Stimulated activated CD8-positive, alpha-beta memory T cell treated with anti-CD3 and anti-CD28 coated beads, Interleukin-4, amount 100 ng/mL, for 1 hour (primary cell): ENCODE measurements around the gene SLIT3.
"Not testable (repeated sequence)": the region's sequence is repeated elsewhere in the genome, so short reads cannot be mapped to it uniquely, and the experiment has no call there.

Experiments used
- DNase-seq, 2 donors: peaks; one replicate each; pipeline ENCODE4 v3.0.0-alpha.2; 2020; ENCODE audit warnings: low read depth in 2 of 2, low spot score in 1 of 2

Gene SLIT3

DNA sequence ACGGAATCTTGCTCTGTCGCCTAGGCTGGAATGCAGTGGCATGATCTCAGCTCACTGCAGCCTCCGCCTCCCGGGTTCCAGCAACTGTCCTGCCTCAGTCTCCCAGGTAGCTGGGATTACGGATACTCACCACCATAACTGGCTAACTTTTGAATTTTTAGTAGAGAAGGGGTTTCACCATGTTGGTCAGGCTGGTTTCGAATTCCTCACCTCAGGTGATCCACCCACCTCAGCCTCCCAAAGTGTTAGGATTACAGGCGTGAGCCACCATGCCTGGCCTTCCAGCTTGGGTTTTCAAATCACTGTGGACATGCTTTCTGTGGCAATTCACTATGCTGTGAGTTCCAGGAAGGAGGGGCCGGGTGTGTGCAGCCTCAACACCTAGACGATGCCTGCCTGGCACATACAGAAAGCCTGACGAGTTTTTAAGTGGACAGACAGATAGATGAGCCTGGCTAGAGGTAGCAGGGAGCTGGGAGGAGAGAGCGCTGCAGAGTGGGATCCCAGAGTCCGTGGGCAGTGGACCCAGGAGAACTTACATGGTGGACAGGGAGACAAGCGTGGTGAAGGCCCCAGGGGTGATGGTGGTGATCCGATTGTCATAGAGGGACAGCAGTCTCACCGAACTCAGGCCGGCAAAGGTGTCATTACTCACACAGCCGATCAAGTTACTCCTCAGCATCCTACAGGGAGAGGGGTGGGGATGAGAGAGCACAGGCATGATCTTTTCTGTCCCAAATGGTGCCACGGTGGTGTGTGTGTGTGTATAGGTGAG is 548.3 kb downstream of the SLIT3 start:
- DNase-seq = no peak

- no peak for DNase-seq
Observed at GRCh38 chr5:168752012-168752411, 548.9 kb downstream of the SLIT3 start.

GRCh38 chr5:168750926-168751325 is 550.0 kb downstream of the SLIT3 start:
- no peak for DNase-seq

DNA sequence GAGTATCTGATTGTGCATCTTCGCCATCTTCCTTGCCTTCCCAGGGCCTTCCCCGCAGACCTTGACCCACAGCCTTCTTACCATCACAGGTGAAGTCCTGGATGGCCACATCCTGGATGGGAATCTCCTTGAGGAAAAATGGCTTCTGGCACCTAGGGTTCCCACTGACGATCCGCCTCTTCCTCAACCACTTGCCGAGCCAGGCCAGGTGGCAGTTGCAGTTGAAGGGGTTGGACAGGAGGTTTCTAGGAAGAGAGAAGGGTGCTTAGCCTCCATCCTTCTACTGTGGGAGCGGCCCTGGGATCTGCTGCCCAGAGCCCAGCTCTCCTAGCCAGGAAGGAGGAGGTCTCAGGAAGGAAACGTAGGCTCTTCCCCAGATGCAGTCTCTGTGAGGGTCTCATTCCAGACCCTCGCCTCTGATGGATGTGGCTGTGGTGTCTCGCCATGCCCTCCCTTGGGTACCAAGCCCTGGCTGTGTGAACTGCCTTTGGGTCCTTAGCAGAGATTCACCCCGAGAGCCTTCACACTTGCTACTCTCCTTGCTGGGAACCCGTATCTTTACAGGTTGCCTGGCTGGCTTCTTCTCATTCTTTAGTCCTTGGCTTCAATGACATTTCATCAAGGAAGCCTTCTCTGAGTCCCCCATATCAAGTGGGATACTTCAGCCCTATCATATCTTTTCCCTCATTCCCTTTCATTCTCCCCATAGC is 551.4 kb downstream of the SLIT3 start:
- no peak for DNase-seq

DNA sequence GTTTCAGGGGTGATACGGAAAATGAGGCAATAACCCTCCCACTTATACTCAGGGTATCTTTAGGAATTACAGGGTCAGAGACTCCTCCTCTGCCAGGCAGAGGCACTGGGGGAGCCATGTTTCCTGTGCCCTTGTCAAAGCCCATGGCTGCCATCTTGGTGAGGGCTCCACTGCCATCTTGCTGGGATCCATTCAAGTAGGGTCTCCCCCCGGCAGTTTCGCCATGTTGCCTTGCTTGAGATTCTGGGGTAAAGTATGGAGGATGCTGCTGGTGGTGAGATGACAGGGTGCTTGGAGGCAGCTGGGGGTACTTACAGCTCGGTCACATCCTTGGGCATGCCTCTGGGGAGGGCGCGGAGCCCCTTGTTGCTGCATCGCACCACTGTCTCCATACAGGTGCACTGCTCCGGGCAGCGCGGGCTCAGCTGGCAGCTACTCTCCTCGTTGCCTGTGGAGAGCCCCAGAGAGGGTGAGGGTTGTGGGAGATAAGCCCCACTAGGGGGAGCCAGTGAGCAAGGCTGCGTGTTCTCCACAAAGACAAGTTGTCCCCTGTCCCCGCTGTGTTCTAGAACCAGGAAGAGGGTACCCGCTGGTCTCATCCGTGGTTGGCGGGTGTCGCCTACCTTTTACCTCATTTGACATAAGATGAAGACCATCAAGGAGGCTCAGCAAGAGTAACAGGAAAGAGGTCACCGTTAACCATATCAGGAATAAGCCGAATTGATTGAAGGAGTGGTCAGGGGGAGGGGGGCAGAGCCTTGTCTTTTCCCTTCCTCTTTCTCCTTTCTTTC is 552.8 kb downstream of the SLIT3 start:
- no peak for DNase-seq

GRCh38 chr5:168746893-168747640 is 553.9 kb downstream of the SLIT3 start:
- DNase-seq = no peak

GRCh38 chr5:168746126-168746892 is 554.6 kb downstream of the SLIT3 start:
- DNase-seq = not testable (repeated sequence)

- no peak for DNase-seq
Observed at GRCh38 chr5:168743617-168744016, 557.3 kb downstream of the SLIT3 start.

DNA sequence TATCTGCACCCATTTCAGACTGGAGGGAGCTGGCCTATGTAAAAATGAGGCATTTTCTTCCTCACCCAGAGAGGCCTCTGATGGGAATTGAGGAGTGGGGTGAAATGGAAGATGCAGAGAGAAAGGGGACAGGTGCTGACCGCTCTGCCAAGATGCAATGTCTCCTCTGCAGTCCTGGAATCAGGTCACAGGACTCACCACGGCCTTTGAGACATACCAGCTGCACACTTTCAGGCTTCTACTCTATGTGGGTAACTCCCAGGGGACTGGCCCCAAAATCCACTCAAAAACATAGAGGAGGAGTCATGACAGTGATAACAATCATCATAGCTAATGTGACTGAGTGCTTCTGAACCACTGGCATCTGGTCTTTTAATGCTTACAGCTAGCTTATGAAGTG is 558.6 kb downstream of the SLIT3 start:
- not testable (repeated sequence) for DNase-seq

DNA sequence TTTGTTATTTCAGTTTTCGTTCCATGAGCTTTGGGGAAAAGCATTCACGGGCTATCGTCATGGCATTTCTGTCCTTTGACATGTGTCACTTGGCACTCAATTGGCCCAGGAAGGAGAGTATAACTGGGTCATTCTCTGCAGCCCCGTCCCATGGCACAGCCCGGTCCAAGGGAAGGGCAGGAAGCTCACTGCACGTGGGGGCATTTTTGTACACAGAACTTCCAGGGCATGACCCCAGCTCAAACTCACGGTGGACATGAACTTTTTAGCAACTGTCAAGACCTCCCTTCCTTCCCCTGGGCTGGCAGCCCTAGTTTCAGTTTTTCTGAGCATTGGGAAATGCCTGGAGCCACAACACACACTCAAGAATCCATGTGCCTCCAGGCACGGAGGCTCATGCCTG is 560.1 kb downstream of the SLIT3 start:
- DNase-seq = no peak

- no peak for DNase-seq
Observed at GRCh38 chr5:168740092-168740800, 560.7 kb downstream of the SLIT3 start.

- no peak for DNase-seq
Observed at GRCh38 chr5:168737066-168737465, 563.9 kb downstream of the SLIT3 start.

DNA sequence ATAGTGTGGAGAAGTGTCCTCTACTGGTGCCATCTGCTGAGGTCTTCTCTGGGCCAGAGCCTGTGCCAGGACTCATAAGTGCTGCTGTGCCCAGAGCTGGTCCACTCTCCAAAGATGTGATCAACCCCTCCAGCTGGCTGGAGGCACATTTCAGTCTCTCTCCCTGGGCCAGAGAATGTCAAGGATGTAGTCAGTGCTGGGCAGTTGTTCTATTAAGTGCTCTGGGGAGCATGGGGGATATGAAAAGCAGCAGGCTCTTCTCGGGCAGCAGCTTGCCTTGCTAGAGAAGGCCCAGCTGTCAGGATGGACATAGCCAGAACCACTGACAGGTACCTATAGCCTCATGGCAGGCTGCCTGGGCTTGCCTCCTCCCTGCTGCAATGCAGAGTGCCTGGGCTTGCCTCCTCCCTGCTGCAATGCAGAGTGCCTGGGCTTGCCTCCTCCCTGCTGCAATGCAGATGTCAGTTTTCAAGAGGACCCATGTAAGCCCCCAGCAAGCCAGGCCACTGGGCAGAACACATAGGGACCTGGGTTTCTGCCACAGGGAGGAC is 564.6 kb downstream of the SLIT3 start:
- no peak for DNase-seq

GRCh38 chr5:168734620-168735300 is 566.2 kb downstream of the SLIT3 start:
- no peak for DNase-seq

- DNase-seq = no peak
Observed at GRCh38 chr5:168734119-168734518, 566.8 kb downstream of the SLIT3 start.

GRCh38 chr5:168728546-168729211 is 572.3 kb downstream of the SLIT3 start:
- no peak for DNase-seq

GRCh38 chr5:168727547-168727946 is 573.4 kb downstream of the SLIT3 start:
- no peak for DNase-seq

DNA sequence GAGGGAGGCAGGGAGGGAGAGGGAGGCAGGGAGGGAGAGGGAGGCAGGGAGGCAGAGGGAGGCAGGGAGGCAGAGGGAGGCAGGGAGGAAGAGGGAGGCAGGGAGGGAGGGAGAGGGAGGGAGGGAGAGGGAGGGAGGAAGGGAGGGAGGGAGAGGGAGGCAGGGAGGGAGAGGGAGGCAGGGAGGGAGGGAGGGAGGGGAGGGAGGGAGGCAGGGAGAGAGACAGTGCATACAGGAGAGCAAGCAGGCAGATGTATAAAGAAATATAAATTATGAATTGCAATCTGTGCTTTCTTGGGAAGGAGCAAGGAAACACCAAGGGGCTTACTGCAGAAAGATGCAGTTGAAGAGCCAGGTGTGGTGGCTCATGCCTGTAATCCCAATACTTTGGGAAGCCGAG is 574.6 kb downstream of the SLIT3 start:
- no peak for DNase-seq
